SK-N-SH (cell line): Measurements from ENCODE around the gene NPIPB8.

Experiments used
- EZH2phosphoT487 ChIP-seq: fragments of 200-600 bp; sonication (generic); IDR thresholded peaks from 2 replicates; pipeline ENCODE4 v1.6.1; 2017; ENCODE audit warnings: low read depth, mixed run types, mild to moderate bottlenecking, antibody characterized with exemption, moderate library complexity, borderline replicate concordance
- FOXM1 ChIP-seq: IDR thresholded peaks from 2 replicates; pipeline ENCODE4 v1.4.0; 2012; ENCODE audit warnings: low read depth, mild to moderate bottlenecking
- MAX ChIP-seq: IDR thresholded peaks from 2 replicates; pipeline ENCODE4 v1.4.0; 2012; ENCODE audit warnings: low read depth
- MEF2A ChIP-seq: IDR thresholded peaks from 2 replicates; pipeline ENCODE4 v1.4.0; 2012; ENCODE audit warnings: low read depth, borderline replicate concordance
- NFIC ChIP-seq: IDR thresholded peaks from 2 replicates; pipeline ENCODE4 v1.4.0; 2012; ENCODE audit warnings: borderline replicate concordance
- NRF1 ChIP-seq: IDR thresholded peaks from 2 replicates; pipeline ENCODE4 v1.6.1; 2012; ENCODE audit warnings: low read depth, mild to moderate bottlenecking, low read length
- PBX3 ChIP-seq: IDR thresholded peaks from 2 replicates; pipeline ENCODE4; 2012
- POLR2AphosphoS5 ChIP-seq: IDR thresholded peaks from 2 replicates; pipeline ENCODE4 v1.6.1; 2012; ENCODE audit warnings: low read depth, low read length
- RCOR1 ChIP-seq: fragments of 150-350 bp; IDR thresholded peaks from 2 replicates; pipeline ENCODE4 v1.6.1; 2017; ENCODE audit warnings: antibody characterized with exemption, low read length
- TAF1 ChIP-seq: IDR thresholded peaks from 2 replicates; pipeline ENCODE4 v1.6.1; 2012; ENCODE audit warnings: low read depth, mild to moderate bottlenecking, low read length, moderate library complexity, borderline replicate concordance
- YY1 ChIP-seq: IDR thresholded peaks from 2 replicates; pipeline ENCODE4 v1.4.0; 2012; ENCODE audit warnings: low read depth, mild to moderate bottlenecking
- TF ChIP-seq, protein P1 (sequence below): fragments of 200-600 bp; sonication (generic); IDR thresholded peaks from 2 replicates; pipeline ENCODE4 v1.6.1; 2017; ENCODE audit warnings: antibody characterized with exemption, mild to moderate bottlenecking, moderate library complexity
- TF ChIP-seq, protein P2 (sequence below): fragments of 150-350 bp; IDR thresholded peaks from 2 replicates; pipeline ENCODE4 v1.6.1; 2017; ENCODE audit warnings: antibody characterized with exemption, low read length, low read depth, borderline replicate concordance

- TF ChIP-seq NFIC (no peak), PBX3 (no peak), YY1 (no peak), EZH2phosphoT487 (no peak), RCOR1 (no peak), MEF2A (no peak), TAF1 (no peak), MAX (no peak), FOXM1 (no peak), POLR2AphosphoS5 (no peak), NRF1 (no peak)
- TF ChIP-seq, protein P1, sequence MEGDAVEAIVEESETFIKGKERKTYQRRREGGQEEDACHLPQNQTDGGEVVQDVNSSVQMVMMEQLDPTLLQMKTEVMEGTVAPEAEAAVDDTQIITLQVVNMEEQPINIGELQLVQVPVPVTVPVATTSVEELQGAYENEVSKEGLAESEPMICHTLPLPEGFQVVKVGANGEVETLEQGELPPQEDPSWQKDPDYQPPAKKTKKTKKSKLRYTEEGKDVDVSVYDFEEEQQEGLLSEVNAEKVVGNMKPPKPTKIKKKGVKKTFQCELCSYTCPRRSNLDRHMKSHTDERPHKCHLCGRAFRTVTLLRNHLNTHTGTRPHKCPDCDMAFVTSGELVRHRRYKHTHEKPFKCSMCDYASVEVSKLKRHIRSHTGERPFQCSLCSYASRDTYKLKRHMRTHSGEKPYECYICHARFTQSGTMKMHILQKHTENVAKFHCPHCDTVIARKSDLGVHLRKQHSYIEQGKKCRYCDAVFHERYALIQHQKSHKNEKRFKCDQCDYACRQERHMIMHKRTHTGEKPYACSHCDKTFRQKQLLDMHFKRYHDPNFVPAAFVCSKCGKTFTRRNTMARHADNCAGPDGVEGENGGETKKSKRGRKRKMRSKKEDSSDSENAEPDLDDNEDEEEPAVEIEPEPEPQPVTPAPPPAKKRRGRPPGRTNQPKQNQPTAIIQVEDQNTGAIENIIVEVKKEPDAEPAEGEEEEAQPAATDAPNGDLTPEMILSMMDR: no peak
- TF ChIP-seq, protein P2, sequence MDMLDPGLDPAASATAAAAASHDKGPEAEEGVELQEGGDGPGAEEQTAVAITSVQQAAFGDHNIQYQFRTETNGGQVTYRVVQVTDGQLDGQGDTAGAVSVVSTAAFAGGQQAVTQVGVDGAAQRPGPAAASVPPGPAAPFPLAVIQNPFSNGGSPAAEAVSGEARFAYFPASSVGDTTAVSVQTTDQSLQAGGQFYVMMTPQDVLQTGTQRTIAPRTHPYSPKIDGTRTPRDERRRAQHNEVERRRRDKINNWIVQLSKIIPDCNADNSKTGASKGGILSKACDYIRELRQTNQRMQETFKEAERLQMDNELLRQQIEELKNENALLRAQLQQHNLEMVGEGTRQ: no peak
Measured at GRCh38 chr16:28596115-28596630, 41.7 kb upstream of the NPIPB8 start.
